ENCODE data around the gene ARFGAP2. TPM values are rescaled to one million over a fixed set of nuclear protein-coding genes. Genes with fewer than 3 reads are reported as not detected.

The ARFGAP2 gene
- total and polyA plus RNA-seq, 10 donors: 46.7 to 216 (median 93.6) TPM

- Histone ChIP-seq H3K36me3 (peaks cover 0 to 17% (median 0%) of the 10 kb centered on the region in 6 donors), H3K27me3 (replicated peaks in 1 of 7) (peaks cover 0 to 42% (median 16%) of the 10 kb centered on the region in 7 donors), H3K4me1 (peaks cover 17 to 48% (median 32%) of the 10 kb centered on the region in 6 donors), H3K4me3 (no peak overlapping the region), H3K27ac (no peak overlapping the region), H3K9me3 (no peaks in the 10 kb centered on the region)
- no peak for DNase-seq
- TF ChIP-seq CTCF (IDR thresholded peaks at IDR 0.05 in 8 of 11, conservative IDR thresholded peaks at IDR 0.05 in 3 of 11): no peak
- TF ChIP-seq POLR2AphosphoS5 (IDR thresholded peaks at IDR 0.05): no peak
- TF ChIP-seq POLR2A (IDR thresholded peaks at IDR 0.05): no peak
- intact Hi-C loops (cut with DNase I; ENCODE audit: low total_unique reads): no loop called here
- 87 to 97% (median 89%) methylated on average over 6 of the region's 6 CpGs for WGBS, 5 donors
These were observed 4.6 kb upstream of the ARFGAP2 start for GRCh38 chr11:47181271-47181670.

GRCh38 chr11:47180006-47180787, 3.5 kb upstream of the ARFGAP2 start:
- no peak for DNase-seq

GRCh38 chr11:47179655-47179991, 2.9 kb upstream of the ARFGAP2 start:
- peak; percentile 10 to 71 (median 47) for TF ChIP-seq CTCF (IDR thresholded peaks at IDR 0.05 in 8 of 11, conservative IDR thresholded peaks at IDR 0.05 in 3 of 11)
- TF ChIP-seq POLR2AphosphoS5 (IDR thresholded peaks at IDR 0.05): no peak
- DNase-seq: no peak
- intact Hi-C loops (cut with DNase I; ENCODE audit: low total_unique reads): no loop called here
- peaks cover 22 to 49% (median 34%) of the 10 kb centered on the region in 6 donors for H3K4me1 ChIP-seq
- H3K9me3 ChIP-seq: no peaks in the 10 kb centered on the region
- no peak overlapping the region for H3K4me3 ChIP-seq
- H3K27ac ChIP-seq: no peak overlapping the region
- WGBS, 5 donors: 91 to 100% (median 93%) methylated on average over 1 of the region's 1 CpG
- peaks cover 0 to 25% (median 3%) of the 10 kb centered on the region in 7 donors for H3K27me3 ChIP-seq (replicated peaks in 1 of 7)
- H3K36me3 ChIP-seq: peaks cover 0 to 27% (median 7%) of the 10 kb centered on the region in 6 donors

More at GRCh38 chr11:47180006-47180787, 3.5 kb upstream of the ARFGAP2 start:
- H3K4me1 ChIP-seq: peaks cover 22 to 49% (median 33%) of the 10 kb centered on the region in 6 donors
- intact Hi-C loops (cut with DNase I; ENCODE audit: low total_unique reads): no loop called here
- TF ChIP-seq POLR2A (IDR thresholded peaks at IDR 0.05) (no peak), POLR2AphosphoS5 (IDR thresholded peaks at IDR 0.05) (no peak), CTCF (IDR thresholded peaks at IDR 0.05 in 8 of 11, conservative IDR thresholded peaks at IDR 0.05 in 3 of 11) (no peak)
- H3K27me3 ChIP-seq (replicated peaks in 1 of 7): peaks cover 0 to 31% (median 9%) of the 10 kb centered on the region in 7 donors
- H3K9me3 ChIP-seq: no peaks in the 10 kb centered on the region
- peaks cover 0 to 21% (median 2%) of the 10 kb centered on the region in 6 donors for H3K36me3 ChIP-seq
- 94 to 97% (median 95%) methylated on average over 35 of the region's 35 CpGs for WGBS, 5 donors
- H3K27ac ChIP-seq: no peak overlapping the region
- no peak overlapping the region for H3K4me3 ChIP-seq
